Heart right ventricle (tissue), 16 donors: Measurements from ENCODE around the gene MFSD11. TPM values are rescaled to one million over a fixed set of nuclear protein-coding genes. Genes with fewer than 3 reads are reported as not detected.
"Not testable (repeated sequence)": the region's sequence is repeated elsewhere in the genome, so short reads cannot be mapped to it uniquely, and the experiment has no call there.

ENCODE experiments used
- ATAC-seq, 8 donors: fragments of 200-7000 bp; cut with Tn5 transposase; one replicate each; pipeline ENCODE4 v1.9.1; 2020; ENCODE audit warnings: mild to moderate bottlenecking in 8 of 8, moderate library complexity in 8 of 8, moderate number of reproducible peaks in 1 of 8
- DNase-seq, 2 donors: peaks; one replicate each; pipeline ENCODE4 v3.0.0-alpha.2; 2020
- H3K27ac ChIP-seq, 10 donors: fragments of 200-600 bp; sonication (generic) in 2 of 10; one replicate each; pipeline versions ENCODE4 v1.5.0 to v1.8.0; 2020 to 2022; ENCODE audit warnings: mild to moderate bottlenecking in 3 of 10
- H3K27me3 ChIP-seq, 7 donors: fragments of 200-600 bp; one replicate each; pipeline ENCODE4 v1.8.0; 2021 to 2022; ENCODE audit warnings: mild to moderate bottlenecking in 2 of 7
- H3K36me3 ChIP-seq, 9 donors: fragments of 200-600 bp; sonication (generic) in 1 of 9; one replicate each; pipeline versions ENCODE4 v1.5.0 to v1.8.0; 2020 to 2022; ENCODE audit warnings: mild to moderate bottlenecking in 2 of 9
- H3K4me1 ChIP-seq, 9 donors: fragments of 200-600 bp; sonication (generic) in 1 of 9; one replicate each; pipeline versions ENCODE4 v1.5.0 to v1.8.0; 2020 to 2022; ENCODE audit warnings: mild to moderate bottlenecking in 4 of 9
- H3K4me3 ChIP-seq, 10 donors: fragments of 200-600 bp; sonication (generic) in 2 of 10; one replicate each; pipeline versions ENCODE4 v1.5.0 to v1.8.0; 2020 to 2022; ENCODE audit warnings: mild to moderate bottlenecking in 7 of 10, moderate library complexity in 2 of 10
- H3K9me3 ChIP-seq, 11 donors: fragments of 200-600 bp in 10 of 11; sonication (generic) in 2 of 11; one replicate each; pipeline versions ENCODE4 v1.5.0 to v1.8.0; 2013 to 2022; ENCODE audit warnings: mild to moderate bottlenecking in 2 of 11, control low read depth in 1 of 11, moderate library complexity in 1 of 11
- WGBS, 2 donors: extraction: QIAGEN DNeasy Blood & Tissue Kit; methylation state at CpG; one replicate each; pipeline ENCODE4 v1.1.7; 2013; ENCODE audit warnings: inconsistent platforms in 1 of 2; 5-methylcytosine and 5-hydroxymethylcytosine counted together
- intact Hi-C, 10 donors: fragments of 100-400 bp; cut with DNase I; formaldehyde crosslinking; loops; one replicate each; pipeline versions ENCODE4 v1.11.1 to v1.14.2; 2022
- polyA plus RNA-seq, 2 donors: library from polyadenylated mRNA; stranded (reverse); fragments of 200-250 nt; gene quantifications; one replicate each; pipeline ENCODE4 v1.2.3, GENCODE V29; 2013
- total RNA-seq, 10 donors: library from RNA; stranded (reverse); fragmentation: NEBNext Ultra II Directional in 3 of 10; extraction: Animal tissue kit (Norgen Biotek cat#: 25700) in 3 of 10; gene quantifications; one replicate each; pipeline versions ENCODE4 v1.2.1 to v1.2.4, GENCODE V29; 2021 to 2023
- TF ChIP-seq, protein P1 (sequence below), 9 donors: fragments of 200-600 bp; sonication (generic) in 2 of 9; IDR thresholded peaks; one replicate each; pipeline versions ENCODE4 v1.5.0 to v1.8.0; 2021 to 2022; ENCODE audit warnings: antibody characterized with exemption in 9 of 9, mild to moderate bottlenecking in 5 of 9, moderate library complexity in 1 of 9
- donor health status: Arrhythmogenic right ventricular cardiomyopathy.
- donor health status: ischemic (EF 13 %, LVEDD 7.1; RV severe dilation, severe dysfunction).
- donor health status: healthy with polysubstance abuse.
- donor health status: DM: no; HTN: yes; CAD: no.
- donor health status: DM: no; HTN: no; CAD: no.
- donor health status: ischemic (EF 25% LVEDD 6.9; RV normal size, moderate dysfunction).
- donor health status: ischemic (EF 25% LVEDD 5.7; RV mildly dilated, moderate dysfunction).
- donor health status: healthy.
- donor health status: DM: yes; HTN: yes; CAD: no.
- donor health status: Ischemic cardiomyopathy.
- donor health status: ischemic (EF 35%, LVEDD 5.7; RV mildly dilated, moderate dysfunction).
- donor health status: nonischemic (EF 11% LVEDD 7.7; RV severe dilation, severe dysfunction).
- donor health status: DM: yes; HTN: yes; CAD: no.
- donor health status: PGD.
- donor health status: ischemic (EF 29% LVEDD 5.4; RV normal size, mild dysfunction).
- donor health status: nonischemic (EF 23%, LVEDD 6.1; RV moderate dilation, normal function).

The MFSD11 gene
- total and polyA plus RNA-seq, 12 donors: 9.2 to 34.4 (median 28.9) TPM

DNA sequence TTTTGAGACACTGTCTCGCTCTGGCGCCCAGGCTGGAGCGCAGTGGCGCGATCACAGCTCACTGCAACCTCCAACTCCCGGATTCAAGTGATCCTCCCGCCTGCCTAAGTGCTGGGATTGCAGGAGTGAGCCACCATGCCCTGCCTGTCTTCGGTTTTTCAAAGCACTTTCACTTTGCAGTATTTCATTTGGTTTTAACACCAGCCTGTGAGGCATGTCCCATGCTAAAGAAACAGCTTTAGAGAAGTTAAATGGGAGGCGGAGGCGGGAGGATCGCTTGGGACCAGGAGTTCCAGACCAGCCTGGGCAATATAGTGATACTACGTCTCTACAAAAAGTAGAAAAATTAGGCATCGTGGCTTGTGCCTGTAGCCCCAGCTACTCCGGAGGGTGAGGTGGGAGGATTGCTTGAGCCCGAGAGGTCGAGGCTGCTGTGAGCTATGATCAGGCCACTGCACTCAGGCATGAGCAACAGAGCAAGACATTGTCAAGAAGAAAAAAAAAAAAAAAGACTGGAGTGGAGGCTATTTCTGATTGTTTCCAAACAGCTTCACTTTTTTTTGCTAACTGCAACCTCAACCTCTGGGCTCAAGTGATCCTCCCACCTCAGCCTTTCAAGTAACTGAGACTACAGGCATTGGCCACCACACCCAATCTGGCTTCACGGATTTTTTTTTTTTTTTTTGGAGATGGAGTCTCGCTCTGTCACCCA lies 10.0 kb upstream of the MFSD11 start:
- H3K4me3 ChIP-seq: peak overlapping the region; percentile 72 to 100 (median 88)
- H3K36me3 ChIP-seq: peaks cover 0 to 62% (median 25%) of the 10 kb centered on the region in 9 donors
- no peak for ATAC-seq
- no peak for DNase-seq
- H3K27ac ChIP-seq: peak overlapping the region in 9 of 10 donors; percentile 96 to 100 (median 99)
- intact Hi-C loops: loop anchor here in 2 of 10 donors (10.0 kb wide), 2 partner anchors 53 to 183 kb away; partner anchors contain the start of gene PRCD (in 1 of the 2)
- WGBS, 2 donors: 63 to 68% methylated on average over 18 of the region's 18 CpGs
- H3K27me3 ChIP-seq: no peaks in the 10 kb centered on the region
- H3K4me1 ChIP-seq: peaks cover 13 to 79% (median 62%) of the 10 kb centered on the region in 9 donors
- TF ChIP-seq, protein P1, sequence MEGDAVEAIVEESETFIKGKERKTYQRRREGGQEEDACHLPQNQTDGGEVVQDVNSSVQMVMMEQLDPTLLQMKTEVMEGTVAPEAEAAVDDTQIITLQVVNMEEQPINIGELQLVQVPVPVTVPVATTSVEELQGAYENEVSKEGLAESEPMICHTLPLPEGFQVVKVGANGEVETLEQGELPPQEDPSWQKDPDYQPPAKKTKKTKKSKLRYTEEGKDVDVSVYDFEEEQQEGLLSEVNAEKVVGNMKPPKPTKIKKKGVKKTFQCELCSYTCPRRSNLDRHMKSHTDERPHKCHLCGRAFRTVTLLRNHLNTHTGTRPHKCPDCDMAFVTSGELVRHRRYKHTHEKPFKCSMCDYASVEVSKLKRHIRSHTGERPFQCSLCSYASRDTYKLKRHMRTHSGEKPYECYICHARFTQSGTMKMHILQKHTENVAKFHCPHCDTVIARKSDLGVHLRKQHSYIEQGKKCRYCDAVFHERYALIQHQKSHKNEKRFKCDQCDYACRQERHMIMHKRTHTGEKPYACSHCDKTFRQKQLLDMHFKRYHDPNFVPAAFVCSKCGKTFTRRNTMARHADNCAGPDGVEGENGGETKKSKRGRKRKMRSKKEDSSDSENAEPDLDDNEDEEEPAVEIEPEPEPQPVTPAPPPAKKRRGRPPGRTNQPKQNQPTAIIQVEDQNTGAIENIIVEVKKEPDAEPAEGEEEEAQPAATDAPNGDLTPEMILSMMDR (IDR thresholded peaks at IDR 0.05): no peak
- H3K9me3 ChIP-seq: no peaks in the 10 kb centered on the region

DNA sequence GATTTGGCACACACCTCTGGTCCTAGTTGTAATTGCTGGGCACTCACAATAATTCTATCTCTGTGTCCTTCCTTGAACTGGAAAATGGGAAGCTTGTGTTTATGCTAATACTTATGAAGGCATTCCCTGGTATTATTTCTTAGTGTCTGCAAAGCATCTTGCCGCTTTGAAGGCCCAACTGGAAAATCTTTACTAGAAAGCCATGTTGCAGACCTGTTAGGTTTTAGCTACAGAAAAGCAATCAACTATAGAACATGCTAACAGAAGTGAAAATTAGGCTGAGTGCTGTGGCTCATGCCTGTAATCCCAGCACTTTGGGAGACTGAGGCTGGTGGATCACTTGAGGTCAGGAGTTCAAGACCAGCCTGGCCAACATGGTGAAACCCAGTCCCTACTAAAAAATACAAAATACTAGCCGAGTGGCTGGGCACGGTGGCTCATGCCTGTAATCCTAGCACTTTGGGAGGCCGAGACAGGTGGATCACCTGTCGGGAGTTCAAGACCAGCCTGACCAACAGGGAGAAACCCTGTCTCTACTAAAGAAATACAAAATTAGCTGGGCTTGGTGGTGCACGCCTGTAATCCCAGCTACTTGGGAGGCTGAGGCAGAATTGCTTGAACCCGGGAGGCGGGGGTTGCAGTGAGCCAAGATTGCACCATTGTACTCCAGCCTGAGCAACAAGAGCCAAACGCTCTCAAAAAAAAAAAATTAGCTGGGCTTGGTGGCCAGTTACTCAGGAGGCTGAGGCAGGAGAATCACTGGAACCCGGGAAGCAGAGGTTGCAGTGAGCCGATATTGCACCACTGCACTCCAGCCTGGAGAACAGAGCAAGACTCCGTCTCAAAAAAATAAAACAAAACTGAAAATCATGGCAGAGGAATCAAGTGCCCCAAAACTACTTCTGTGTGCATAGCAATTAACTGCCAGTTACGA lies 5.9 kb upstream of the MFSD11 start:
- H3K4me3 ChIP-seq, H3K27me3 ChIP-seq, intact Hi-C loops, DNase-seq, ATAC-seq, H3K9me3 ChIP-seq: not testable (repeated sequence)
- 90 to 92% methylated on average over 13 of the region's 13 CpGs for WGBS, 2 donors
- H3K36me3 ChIP-seq: peaks cover 0 to 69% (median 40%) of the 10 kb centered on the region in 9 donors
- H3K4me1 ChIP-seq: peaks cover 15 to 82% (median 65%) of the 10 kb centered on the region in 9 donors
- peak overlapping the region in 3 of 10 donors; percentile 12 to 99 (median 36) for H3K27ac ChIP-seq

DNA sequence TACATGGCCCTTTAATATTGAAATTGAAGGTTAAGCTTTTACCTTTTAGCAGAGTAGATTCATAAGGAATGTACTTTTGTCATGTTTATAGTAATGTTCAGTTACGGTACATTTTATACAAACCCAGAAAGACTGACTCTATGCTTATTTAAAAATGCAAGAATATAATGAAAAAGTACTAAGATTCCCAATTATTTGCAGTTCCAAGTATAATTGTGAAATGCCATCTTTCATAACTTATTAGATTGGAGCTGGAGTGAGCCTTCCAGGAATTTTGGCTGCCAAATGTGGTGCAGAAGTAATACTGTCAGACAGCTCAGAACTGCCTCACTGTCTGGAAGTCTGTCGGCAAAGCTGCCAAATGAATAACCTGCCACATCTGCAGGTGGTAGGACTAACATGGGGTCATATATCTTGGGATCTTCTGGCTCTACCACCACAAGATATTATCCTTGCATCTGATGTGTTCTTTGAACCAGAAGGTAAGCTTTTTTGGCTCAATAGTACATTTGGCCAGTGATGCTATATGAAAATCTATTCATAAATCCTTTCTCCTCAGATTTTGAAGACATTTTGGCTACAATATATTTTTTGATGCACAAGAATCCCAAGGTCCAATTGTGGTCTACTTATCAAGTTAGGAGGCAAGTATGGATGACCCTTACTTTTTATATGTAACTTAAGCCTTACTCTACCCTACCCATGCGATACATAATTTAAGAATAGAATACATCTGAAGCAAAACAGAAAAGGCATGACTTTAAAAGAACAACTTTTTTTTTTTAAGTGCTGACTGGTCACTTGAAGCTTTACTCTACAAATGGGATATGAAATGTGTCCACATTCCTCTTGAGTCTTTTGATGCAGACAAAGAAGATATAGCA lies 4.9 kb upstream of the MFSD11 start:
- TF ChIP-seq, protein P1 (IDR thresholded peaks at IDR 0.05): no peak
- 58 to 66% methylated on average over 3 of the region's 3 CpGs for WGBS, 2 donors
- Histone ChIP-seq H3K9me3 (no peaks in the 10 kb centered on the region), H3K36me3 (peaks cover 0 to 69% (median 40%) of the 10 kb centered on the region in 9 donors), H3K27me3 (no peaks in the 10 kb centered on the region), H3K27ac (peak overlapping the region in 2 of 10 donors; percentile 99), H3K4me3 (peak overlapping the region in 2 of 10 donors; percentile 17 to 93), H3K4me1 (peaks cover 11 to 74% (median 57%) of the 10 kb centered on the region in 9 donors)
- DNase-seq (no peak), ATAC-seq (no peak)
- intact Hi-C loops: no loop called here

DNA sequence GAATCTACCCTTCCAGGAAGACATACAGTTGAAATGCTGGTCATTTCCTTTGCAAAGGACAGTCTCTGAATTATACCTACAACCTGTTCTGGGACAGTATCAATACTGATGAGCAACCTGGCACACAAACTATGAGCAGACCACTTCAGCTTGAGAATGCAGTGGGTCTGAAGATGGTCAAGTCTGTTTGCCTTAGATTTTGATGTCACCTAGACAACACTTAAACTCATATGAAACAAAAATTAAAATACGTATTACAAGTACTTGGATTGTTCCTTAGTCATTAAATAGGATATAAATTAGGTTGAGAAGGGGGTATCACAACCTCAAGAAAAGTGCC lies 4.3 kb upstream of the MFSD11 start:
- ATAC-seq: no peak

More for the DNA sequence above, 4.3 kb upstream of the MFSD11 start:
- peak overlapping the region in 3 of 10 donors; percentile 17 to 93 (median 90) for H3K4me3 ChIP-seq
- 63 to 68% methylated on average over 1 of the region's 1 CpG for WGBS, 2 donors
- TF ChIP-seq, protein P1 (IDR thresholded peaks at IDR 0.05): no peak
- H3K27me3 ChIP-seq: no peaks in the 10 kb centered on the region
- peak overlapping the region in 3 of 10 donors; percentile 99 for H3K27ac ChIP-seq
- intact Hi-C loops: no loop called here
- peaks cover 0 to 69% (median 40%) of the 10 kb centered on the region in 9 donors for H3K36me3 ChIP-seq
- DNase-seq: no peak
- H3K4me1 ChIP-seq: peaks cover 11 to 75% (median 57%) of the 10 kb centered on the region in 9 donors
- H3K9me3 ChIP-seq: no peaks in the 10 kb centered on the region
